Chondrocyte (in vitro differentiated cells): ENCODE results near the gene RCAN1. TPM values are rescaled to one million over a fixed set of nuclear protein-coding genes. Genes with fewer than 3 reads are reported as not detected.
"Not testable (repeated sequence)": the region's sequence is repeated elsewhere in the genome, so short reads cannot be mapped to it uniquely, and the experiment has no call there.

Source experiments
- DNase-seq: peaks from one replicate; pipeline ENCODE4 v3.0.0; 2021; ENCODE audit warnings: mixed read lengths, low spot score
- H3K27ac Mint-ChIP-seq: one replicate; pipeline ENCODE4 v1.8.0; 2021; ENCODE audit warnings: mild to moderate bottlenecking, moderate library complexity, mixed read lengths; ENCODE audit not compliant: unreplicated experiment
- H3K27me3 Mint-ChIP-seq: 2 replicates; pipeline ENCODE4 v1.8.0; 2021; ENCODE audit warnings: low read depth, mixed read lengths
- H3K36me3 Mint-ChIP-seq: 2 replicates; pipeline ENCODE4 v1.8.0; 2021; ENCODE audit warnings: low read depth, mixed read lengths
- H3K4me1 Mint-ChIP-seq: 2 replicates; pipeline ENCODE4 v1.8.0; 2021; ENCODE audit warnings: low read depth, mild to moderate bottlenecking, mixed read lengths
- H3K4me3 Mint-ChIP-seq: one replicate; pipeline ENCODE4 v1.8.0; 2021; ENCODE audit warnings: mild to moderate bottlenecking, moderate library complexity, mixed read lengths; ENCODE audit not compliant: unreplicated experiment
- H3K9me3 Mint-ChIP-seq: 2 replicates; pipeline ENCODE4 v1.8.0; 2021; ENCODE audit warnings: low read depth, mixed read lengths
- total RNA-seq: library from RNA; stranded (reverse); gene quantifications from 3 replicates; pipeline ENCODE4 v1.2.1, GENCODE V29; 2021
- TF ChIP-seq, protein P1 (sequence below): fragments of 200-600 bp; sonication (generic); IDR thresholded peaks from 2 replicates; pipeline ENCODE4 v1.5.0; 2021; ENCODE audit warnings: antibody characterized with exemption, mild to moderate bottlenecking, moderate library complexity

The RCAN1 gene
- total RNA-seq, 1 donor from 2014 or later: 80.9 TPM

DNA sequence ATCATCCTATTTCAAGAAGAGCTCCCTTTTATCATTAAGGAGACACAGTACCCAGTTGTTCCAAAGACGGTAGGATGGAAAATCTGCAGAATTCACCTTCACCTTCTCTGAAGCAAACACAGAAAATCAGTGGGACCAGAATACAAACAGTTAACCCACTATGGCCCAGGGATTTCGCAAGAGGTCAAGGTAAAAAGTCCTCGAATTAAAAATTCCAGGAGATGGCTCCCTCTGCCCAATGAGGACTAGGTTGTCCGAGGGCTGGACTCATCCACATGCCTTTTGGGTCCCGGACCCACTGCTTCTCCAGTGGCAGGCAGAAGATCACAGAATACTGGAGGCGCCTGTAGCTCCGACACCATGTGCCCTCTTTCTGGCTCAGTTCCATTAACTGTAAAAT, 42.9 kb downstream of the RCAN1 start:
- H3K4me1 Mint-ChIP-seq: peaks cover 13% of the 10 kb centered on the region
- no peaks in the 10 kb centered on the region for H3K27me3 Mint-ChIP-seq
- H3K9me3 Mint-ChIP-seq: peaks cover 3% of the 10 kb centered on the region
- no peak overlapping the region for H3K4me3 Mint-ChIP-seq
- peaks cover 2% of the 10 kb centered on the region for H3K36me3 Mint-ChIP-seq
- no peak overlapping the region for H3K27ac Mint-ChIP-seq
- DNase-seq: no peak
- TF ChIP-seq, protein P1, sequence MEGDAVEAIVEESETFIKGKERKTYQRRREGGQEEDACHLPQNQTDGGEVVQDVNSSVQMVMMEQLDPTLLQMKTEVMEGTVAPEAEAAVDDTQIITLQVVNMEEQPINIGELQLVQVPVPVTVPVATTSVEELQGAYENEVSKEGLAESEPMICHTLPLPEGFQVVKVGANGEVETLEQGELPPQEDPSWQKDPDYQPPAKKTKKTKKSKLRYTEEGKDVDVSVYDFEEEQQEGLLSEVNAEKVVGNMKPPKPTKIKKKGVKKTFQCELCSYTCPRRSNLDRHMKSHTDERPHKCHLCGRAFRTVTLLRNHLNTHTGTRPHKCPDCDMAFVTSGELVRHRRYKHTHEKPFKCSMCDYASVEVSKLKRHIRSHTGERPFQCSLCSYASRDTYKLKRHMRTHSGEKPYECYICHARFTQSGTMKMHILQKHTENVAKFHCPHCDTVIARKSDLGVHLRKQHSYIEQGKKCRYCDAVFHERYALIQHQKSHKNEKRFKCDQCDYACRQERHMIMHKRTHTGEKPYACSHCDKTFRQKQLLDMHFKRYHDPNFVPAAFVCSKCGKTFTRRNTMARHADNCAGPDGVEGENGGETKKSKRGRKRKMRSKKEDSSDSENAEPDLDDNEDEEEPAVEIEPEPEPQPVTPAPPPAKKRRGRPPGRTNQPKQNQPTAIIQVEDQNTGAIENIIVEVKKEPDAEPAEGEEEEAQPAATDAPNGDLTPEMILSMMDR: no peak

DNA sequence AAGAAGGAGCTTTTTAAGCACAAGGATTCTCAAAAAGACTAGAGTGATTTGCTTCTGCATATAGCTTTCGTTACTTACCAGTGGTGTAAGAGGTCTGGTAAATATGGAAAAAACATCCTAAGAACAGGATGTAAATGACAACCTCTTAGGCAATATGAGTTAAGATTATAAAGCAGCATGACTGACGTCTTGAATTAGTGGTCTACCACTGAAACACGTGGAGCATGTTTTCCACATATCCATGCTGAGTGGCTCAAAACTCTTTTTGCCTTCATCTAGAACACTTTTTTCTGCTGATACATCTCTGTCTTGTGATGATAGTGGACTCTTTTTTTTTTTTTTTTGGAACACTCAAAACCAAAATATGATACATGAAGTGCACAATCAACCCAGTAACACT, 44.6 kb downstream of the RCAN1 start:
- Mint-ChIP-seq H3K36me3 (peaks cover 2% of the 10 kb centered on the region), H3K4me1 (peaks cover 13% of the 10 kb centered on the region)

DNA sequence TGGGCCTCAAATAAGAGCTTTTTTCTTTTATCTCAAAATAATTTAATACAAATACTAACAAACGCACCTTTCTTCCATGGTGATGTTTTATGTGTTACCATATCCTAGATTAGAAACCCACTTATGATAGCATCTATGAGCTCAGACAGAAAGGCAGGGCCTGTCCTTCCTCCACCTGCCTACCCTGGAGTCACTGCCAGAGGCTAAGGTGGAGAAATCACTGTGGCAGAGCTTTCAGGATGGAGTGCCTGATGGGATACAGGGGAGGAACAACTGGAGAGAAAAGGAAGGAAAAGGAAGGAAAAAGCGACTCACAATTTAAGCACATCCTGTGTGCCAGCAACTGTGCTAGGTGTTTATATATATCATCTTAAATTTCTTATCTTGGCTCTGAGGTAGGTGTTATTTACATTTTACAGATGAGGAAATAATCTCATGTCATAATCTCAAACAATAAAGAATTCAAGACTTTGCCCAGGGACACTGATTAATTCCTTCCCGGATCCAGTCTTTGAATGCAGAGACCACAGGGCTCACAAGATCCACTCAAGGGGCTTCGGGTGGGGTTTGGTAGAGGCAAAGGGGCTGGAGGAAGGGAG, 45.4 kb downstream of the RCAN1 start:
- Mint-ChIP-seq H3K4me3 (no peak overlapping the region), H3K36me3 (peaks cover 2% of the 10 kb centered on the region), H3K4me1 (peaks cover 13% of the 10 kb centered on the region), H3K27me3 (no peaks in the 10 kb centered on the region), H3K9me3 (peaks cover 3% of the 10 kb centered on the region), H3K27ac (no peak overlapping the region)
- TF ChIP-seq, protein P1: no peak
- DNase-seq: no peak

More for the DNA sequence above, 44.6 kb downstream of the RCAN1 start:
- DNase-seq: no peak
- Mint-ChIP-seq H3K27me3 (no peaks in the 10 kb centered on the region), H3K9me3 (peaks cover 3% of the 10 kb centered on the region), H3K4me3 (no peak overlapping the region), H3K27ac (no peak overlapping the region)
- TF ChIP-seq, protein P1: no peak

DNA sequence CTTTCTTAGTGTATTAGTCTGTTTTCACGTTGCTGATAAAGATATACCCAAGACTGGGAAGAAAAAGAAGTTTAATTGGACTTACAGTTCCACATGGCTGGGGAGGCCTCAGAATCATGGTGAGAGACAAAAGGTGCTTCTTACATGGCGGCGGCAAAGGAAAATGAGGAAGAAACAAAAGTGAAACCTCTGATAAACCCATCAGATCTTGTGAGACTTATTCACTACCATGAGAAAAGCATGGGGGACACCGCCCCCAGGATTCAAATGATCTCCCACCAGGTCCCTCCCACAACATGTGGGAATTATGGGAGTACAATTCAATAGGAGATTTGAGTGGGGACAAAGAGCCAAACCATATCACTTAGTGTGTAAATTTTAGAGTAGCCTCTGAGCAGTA, 46.1 kb downstream of the RCAN1 start:
- not testable (repeated sequence) for H3K9me3 Mint-ChIP-seq, DNase-seq, H3K27me3 Mint-ChIP-seq, H3K27ac Mint-ChIP-seq, H3K36me3 Mint-ChIP-seq, H3K4me3 Mint-ChIP-seq
- peaks cover 13% of the 10 kb centered on the region for H3K4me1 Mint-ChIP-seq

DNA sequence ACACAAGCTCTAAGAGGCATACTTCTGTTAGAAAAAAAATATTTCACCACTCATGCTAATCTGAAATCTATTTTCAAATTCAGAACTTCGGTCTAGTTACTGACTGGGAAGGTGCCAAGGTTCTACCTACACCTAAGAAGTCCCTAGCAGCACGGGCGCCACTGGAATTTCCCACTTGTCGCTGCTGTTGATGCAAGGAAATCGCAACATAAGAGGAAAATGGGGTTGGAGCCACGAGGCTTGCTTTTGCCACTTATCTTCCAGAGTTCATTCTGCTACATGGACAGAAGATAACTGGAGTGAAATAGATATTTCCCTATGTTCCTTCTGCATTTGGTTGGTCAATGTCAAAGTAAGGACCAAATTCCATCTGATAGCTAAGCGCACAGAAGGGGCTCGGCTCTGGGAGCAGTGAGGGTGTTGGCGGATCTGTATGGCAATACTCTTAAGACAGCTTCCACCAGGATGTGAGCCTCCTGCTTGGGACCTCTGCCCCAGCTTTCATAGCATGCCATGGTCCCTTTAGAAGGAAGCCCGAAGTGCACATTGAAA, 47.2 kb downstream of the RCAN1 start:
- DNase-seq: no peak
- H3K9me3 Mint-ChIP-seq: peaks cover 2% of the 10 kb centered on the region
- H3K4me3 Mint-ChIP-seq: no peak overlapping the region
- H3K4me1 Mint-ChIP-seq: peaks cover 13% of the 10 kb centered on the region
- TF ChIP-seq, protein P1: no peak
- no peak overlapping the region for H3K27ac Mint-ChIP-seq
- no peaks in the 10 kb centered on the region for H3K27me3 Mint-ChIP-seq
- peaks cover 2% of the 10 kb centered on the region for H3K36me3 Mint-ChIP-seq

DNA sequence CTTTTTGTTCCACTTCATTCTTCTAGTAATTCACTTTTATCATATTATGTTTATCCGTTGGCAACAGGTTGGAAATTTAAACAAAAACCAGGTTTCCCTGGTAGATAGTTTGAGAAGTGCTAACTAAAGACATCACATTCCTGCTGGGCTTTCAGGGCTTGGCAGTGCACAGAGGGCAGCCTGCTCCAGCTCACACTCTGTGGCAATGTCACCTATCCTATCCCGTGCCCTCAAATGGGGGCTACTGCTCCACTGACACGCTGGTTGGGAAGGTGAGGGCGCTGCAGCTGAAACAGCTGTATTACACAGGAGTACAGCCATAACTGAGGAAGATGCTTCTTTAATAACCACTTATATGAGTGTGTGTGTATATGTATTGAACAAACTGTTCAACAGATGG, 49.7 kb downstream of the RCAN1 start:
- Mint-ChIP-seq H3K4me3 (no peak overlapping the region), H3K4me1 (peaks cover 26% of the 10 kb centered on the region)
- no peak for DNase-seq

DNA sequence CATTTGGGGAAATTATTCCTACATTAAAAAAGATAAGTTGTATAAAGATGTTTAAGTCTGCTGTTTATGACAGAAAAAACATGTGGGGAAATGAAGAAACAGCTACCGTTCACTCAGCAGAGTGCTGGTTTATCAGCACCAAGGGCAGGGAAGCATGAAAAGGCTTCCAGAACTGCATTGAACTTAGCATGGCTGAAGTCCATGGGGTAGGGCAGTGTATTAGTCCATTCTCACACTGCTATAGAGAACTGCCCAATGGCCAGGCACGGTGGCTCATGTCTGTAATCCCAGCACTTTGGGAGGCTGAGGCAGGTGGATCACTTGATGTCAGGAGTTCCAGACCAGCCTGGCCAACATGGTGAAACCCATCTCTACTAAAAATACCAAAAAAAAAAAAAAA, 51.5 kb downstream of the RCAN1 start:
- H3K27me3 Mint-ChIP-seq, DNase-seq, H3K36me3 Mint-ChIP-seq, H3K4me3 Mint-ChIP-seq, H3K27ac Mint-ChIP-seq, H3K9me3 Mint-ChIP-seq: not testable (repeated sequence)
- H3K4me1 Mint-ChIP-seq: peaks cover 42% of the 10 kb centered on the region

More for the DNA sequence above, 49.7 kb downstream of the RCAN1 start:
- Mint-ChIP-seq H3K36me3 (no peaks in the 10 kb centered on the region), H3K9me3 (no peaks in the 10 kb centered on the region), H3K27me3 (no peaks in the 10 kb centered on the region), H3K27ac (no peak overlapping the region)
- TF ChIP-seq, protein P1: no peak
